ENCODE data around the gene RPL37. TPM values are rescaled to one million over a fixed set of nuclear protein-coding genes. Genes with fewer than 3 reads are reported as not detected.

RPL37 gene
- total RNA-seq, 1 donor from 2014 or later: 721 TPM

DNA sequence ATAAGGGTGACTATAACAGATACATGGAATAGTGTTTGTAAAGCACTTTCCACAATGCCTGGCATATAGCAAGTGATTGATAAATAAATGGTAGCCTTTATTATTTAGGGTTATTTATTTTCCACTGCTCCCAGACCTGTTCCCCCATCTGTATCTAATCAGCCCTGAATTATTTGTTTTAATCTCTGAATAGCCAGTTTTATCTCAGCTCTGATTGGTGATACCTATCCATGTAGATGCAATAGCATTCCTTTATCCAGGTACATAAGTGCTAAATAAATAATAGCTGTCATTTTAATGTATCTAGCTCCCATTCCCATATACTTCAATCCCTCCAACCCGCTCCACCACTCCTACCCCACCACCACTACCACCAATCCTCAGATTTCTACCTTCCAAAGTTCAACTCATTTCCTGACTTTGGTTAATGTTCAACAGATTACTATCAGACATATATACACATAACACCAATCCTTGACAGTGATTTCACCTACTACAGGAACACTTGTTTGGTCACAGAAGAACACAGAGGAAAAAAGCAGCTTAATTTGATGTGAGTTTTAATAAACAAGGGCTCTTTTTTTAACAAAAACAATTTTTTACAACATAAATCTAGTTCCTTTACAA lies 50.9 kb downstream of the RPL37 start:
- TF ChIP-seq, protein P1, sequence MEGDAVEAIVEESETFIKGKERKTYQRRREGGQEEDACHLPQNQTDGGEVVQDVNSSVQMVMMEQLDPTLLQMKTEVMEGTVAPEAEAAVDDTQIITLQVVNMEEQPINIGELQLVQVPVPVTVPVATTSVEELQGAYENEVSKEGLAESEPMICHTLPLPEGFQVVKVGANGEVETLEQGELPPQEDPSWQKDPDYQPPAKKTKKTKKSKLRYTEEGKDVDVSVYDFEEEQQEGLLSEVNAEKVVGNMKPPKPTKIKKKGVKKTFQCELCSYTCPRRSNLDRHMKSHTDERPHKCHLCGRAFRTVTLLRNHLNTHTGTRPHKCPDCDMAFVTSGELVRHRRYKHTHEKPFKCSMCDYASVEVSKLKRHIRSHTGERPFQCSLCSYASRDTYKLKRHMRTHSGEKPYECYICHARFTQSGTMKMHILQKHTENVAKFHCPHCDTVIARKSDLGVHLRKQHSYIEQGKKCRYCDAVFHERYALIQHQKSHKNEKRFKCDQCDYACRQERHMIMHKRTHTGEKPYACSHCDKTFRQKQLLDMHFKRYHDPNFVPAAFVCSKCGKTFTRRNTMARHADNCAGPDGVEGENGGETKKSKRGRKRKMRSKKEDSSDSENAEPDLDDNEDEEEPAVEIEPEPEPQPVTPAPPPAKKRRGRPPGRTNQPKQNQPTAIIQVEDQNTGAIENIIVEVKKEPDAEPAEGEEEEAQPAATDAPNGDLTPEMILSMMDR (IDR thresholded peaks at IDR 0.05): no peak
- H3K27ac Mint-ChIP-seq (ENCODE audit: unreplicated experiment): peak overlapping the region; percentile 6
- H3K36me3 Mint-ChIP-seq (ENCODE audit: low read depth): peaks cover 6% of the 10 kb centered on the region
- peaks cover 29% of the 10 kb centered on the region for H3K4me1 Mint-ChIP-seq (ENCODE audit: low read depth)
- no peak overlapping the region for H3K4me3 Mint-ChIP-seq (ENCODE audit: unreplicated experiment)
- peaks cover 7% of the 10 kb centered on the region for H3K9me3 Mint-ChIP-seq (ENCODE audit: low read depth)
- no peak for DNase-seq (ENCODE audit: low spot score)
- H3K27me3 Mint-ChIP-seq (ENCODE audit: low read depth): no peaks in the 10 kb centered on the region

DNA sequence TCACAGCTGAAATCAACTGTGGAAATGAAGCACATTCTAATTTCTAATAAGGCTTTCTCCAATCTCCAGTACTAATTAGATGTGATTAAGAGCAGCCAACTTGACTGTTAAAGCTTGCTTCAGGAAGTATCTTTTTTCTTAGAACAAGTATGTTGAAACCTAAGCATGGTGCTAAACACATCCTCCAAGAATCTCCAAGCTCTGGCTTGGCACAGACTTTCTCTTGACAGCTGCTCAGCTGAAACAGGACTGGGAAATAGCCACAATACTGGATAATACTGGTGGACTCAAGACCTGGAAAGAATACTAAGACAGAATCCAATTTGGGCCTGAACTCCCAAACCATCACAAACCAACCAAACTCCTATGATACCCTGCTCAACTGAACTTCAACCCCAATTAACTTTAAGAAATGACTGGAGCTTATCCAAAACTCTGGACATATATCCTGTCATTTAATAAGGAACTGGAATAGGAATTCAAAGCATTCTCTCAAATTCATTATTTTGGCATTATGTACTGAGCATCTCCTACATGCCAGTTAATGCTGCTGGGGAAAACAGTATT lies 53.1 kb downstream of the RPL37 start:
- H3K36me3 Mint-ChIP-seq (ENCODE audit: low read depth): peaks cover 1% of the 10 kb centered on the region
- no peaks in the 10 kb centered on the region for H3K9me3 Mint-ChIP-seq (ENCODE audit: low read depth)
- H3K4me3 Mint-ChIP-seq (ENCODE audit: unreplicated experiment): no peak overlapping the region
- peak overlapping the region; percentile 68 for H3K27ac Mint-ChIP-seq (ENCODE audit: unreplicated experiment)
- H3K4me1 Mint-ChIP-seq (ENCODE audit: low read depth): peaks cover 27% of the 10 kb centered on the region
- DNase-seq (ENCODE audit: low spot score): no peak
- H3K27me3 Mint-ChIP-seq (ENCODE audit: low read depth): no peaks in the 10 kb centered on the region
- TF ChIP-seq, protein P1 (IDR thresholded peaks at IDR 0.05): no peak

DNA sequence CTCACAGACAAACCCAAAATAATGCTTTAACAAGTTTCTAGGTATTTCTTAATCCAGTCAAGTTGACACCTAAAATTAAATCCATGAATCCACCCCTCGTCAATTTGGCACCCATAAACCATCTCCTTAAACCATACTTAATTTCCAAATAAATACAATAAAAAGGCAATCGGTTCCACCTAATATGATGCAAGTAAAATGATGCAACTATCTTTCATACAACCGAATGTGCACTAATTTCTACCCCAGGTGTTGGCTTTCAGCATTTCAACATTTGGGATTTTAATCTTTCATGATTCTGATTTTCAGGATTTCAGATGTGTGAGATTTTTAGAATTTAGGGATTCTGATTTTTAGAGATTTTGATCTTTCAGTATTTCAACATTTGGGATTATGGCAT lies 54.2 kb downstream of the RPL37 start:
- Mint-ChIP-seq H3K27ac (ENCODE audit: unreplicated experiment) (no peak overlapping the region), H3K36me3 (ENCODE audit: low read depth) (peaks cover 4% of the 10 kb centered on the region), H3K4me1 (ENCODE audit: low read depth) (peaks cover 37% of the 10 kb centered on the region), H3K9me3 (ENCODE audit: low read depth) (no peaks in the 10 kb centered on the region), H3K4me3 (ENCODE audit: unreplicated experiment) (no peak overlapping the region), H3K27me3 (ENCODE audit: low read depth) (no peaks in the 10 kb centered on the region)
- no peak for DNase-seq (ENCODE audit: low spot score)
- TF ChIP-seq, protein P1 (IDR thresholded peaks at IDR 0.05): no peak

DNA sequence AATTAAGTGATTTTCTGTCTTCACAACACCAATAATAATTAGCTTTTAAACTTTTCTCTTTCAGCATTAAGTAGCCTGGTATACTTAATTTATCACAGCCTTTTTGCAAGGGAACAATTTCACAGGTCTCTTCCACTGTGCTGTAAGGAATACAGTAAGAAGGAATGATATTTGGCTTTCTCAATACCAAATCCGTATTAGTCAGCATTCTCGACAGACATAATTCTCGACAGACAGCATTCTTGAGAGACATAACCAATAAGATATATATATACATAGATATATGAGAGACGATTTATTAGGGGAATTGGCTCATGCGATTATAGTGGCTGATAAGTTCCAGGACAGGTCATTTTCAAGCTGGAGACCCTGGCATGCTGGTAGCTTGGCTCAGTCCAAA lies 54.8 kb downstream of the RPL37 start:
- Mint-ChIP-seq H3K9me3 (ENCODE audit: low read depth) (no peaks in the 10 kb centered on the region), H3K36me3 (ENCODE audit: low read depth) (peaks cover 4% of the 10 kb centered on the region), H3K27me3 (ENCODE audit: low read depth) (no peaks in the 10 kb centered on the region), H3K4me1 (ENCODE audit: low read depth) (peaks cover 38% of the 10 kb centered on the region), H3K4me3 (ENCODE audit: unreplicated experiment) (no peak overlapping the region), H3K27ac (ENCODE audit: unreplicated experiment) (no peak overlapping the region)
- no peak for DNase-seq (ENCODE audit: low spot score)
- TF ChIP-seq, protein P1 (IDR thresholded peaks at IDR 0.05): no peak

DNA sequence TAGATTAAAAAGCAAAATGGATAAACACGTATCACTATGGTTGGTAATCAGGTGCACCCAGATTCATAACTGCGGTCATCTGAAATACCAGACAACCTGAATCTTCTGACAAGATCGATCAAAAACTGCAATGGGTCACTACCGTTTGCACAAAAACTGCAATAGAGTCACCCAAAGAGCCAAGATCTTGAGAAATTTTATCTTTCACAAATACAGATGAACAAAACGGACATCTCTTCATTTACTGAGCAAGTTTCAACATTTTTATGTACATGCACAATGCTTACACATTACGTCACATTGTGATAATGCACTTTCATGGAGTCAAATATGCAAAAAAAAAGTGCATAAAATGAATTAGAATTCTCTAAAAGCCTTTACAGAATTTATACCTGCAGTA lies 55.5 kb downstream of the RPL37 start:
- H3K9me3 Mint-ChIP-seq (ENCODE audit: low read depth): no peaks in the 10 kb centered on the region
- H3K4me3 Mint-ChIP-seq (ENCODE audit: unreplicated experiment): no peak overlapping the region
- no peaks in the 10 kb centered on the region for H3K27me3 Mint-ChIP-seq (ENCODE audit: low read depth)
- H3K4me1 Mint-ChIP-seq (ENCODE audit: low read depth): peaks cover 38% of the 10 kb centered on the region
- TF ChIP-seq, protein P1 (IDR thresholded peaks at IDR 0.05): no peak
- DNase-seq (ENCODE audit: low spot score): no peak
- no peak overlapping the region for H3K27ac Mint-ChIP-seq (ENCODE audit: unreplicated experiment)
- H3K36me3 Mint-ChIP-seq (ENCODE audit: low read depth): peaks cover 6% of the 10 kb centered on the region
